Ramos (cell line): Measurements from ENCODE around the gene HDAC11.

Experiments used
- in situ Hi-C: fragments of 300-500 bp; cut with MboI; formaldehyde crosslinking; loops from one replicate; pipeline ENCODE4 v1.14.3; 2022; ENCODE audit warnings: low sequenced_read_pairs; ENCODE audit not compliant: unreplicated experiment

HDAC11 gene

DNA sequence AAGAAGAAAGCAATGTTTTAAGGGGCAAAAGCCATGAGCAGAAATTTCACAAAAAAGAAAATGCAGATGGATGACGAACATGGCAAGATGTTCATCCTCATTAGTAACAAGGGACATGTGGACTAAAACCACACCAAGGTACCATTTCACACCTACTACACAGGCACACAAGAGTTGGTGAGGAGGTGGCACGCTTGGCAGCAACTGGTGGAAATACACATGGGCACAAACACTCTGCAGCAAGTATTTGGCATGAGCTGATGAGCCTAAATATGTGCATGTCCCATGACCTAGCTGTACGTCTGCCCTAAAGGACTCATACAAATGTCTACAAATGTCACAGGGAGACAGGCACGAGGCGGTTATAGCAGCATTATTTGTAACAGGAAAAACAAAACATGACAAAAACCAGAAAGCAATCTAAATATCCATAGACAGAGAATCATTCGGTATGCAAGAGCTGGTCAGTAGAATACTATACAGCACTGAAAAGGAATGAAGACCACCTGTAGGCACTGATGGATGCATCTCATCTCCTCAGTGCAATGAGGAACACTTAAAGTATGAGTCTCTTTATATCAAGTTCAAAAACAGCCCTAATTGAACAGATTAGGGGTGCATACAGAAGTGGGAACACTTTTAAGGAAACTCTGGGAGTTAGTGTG, 57.3 kb downstream of the HDAC11 start:
- in situ Hi-C loops: no loop called here

DNA sequence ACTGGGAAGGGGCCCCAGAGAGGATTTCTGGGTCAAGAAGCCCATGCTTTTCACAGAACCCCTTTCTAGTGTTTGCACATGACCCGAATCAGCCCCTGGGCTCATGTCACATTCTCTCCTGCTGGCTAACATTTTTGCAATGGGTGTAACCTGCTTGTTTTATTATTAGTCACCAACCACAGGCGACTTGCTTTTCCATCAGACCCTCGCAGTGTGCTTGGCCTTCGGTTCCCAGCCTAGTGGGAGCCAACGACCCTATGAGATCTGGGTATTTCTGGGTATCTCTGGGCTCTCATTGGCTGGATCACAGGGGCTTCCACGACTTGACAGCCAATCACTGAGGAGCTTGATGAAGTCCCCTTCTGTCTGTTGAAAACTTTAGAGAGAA, 57.8 kb downstream of the HDAC11 start:
- in situ Hi-C loops: no loop called here

DNA sequence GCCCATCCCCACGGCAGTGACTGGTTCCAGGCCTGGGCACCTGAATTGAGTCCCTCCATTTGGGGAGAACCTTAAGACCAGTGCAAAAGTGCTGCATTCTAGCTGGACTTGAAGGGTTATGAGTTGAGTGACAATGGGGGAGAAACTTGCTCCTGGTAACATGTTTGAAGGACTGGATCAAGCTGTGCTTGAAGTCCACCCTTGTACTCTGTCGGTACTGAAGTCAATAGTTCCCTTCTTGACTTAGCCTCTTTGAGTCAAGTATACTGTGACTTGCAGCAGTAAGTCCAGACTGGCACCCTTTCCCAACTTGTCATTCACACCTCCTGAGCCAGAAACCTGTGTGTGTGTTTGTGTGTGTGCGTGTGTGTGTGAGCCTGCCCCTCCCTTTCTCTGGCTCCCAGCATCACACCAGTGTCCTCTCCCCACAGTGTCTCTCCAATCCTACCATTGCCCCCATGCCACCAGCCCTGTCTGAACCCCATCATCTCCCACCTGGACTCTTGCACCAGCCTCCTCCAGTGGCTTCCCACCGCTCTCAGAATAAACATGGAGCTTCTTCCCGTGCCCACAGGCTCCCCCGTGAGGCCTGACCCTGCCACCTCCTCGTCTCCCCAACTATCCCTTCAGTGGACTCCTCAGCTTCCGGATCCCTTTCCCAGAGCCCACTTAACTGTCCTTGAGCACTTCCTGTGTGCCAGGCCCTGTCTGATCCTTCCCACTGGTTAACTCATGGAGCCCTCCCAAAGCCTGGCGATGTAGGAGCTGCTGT, 58.6 kb downstream of the HDAC11 start:
- in situ Hi-C loops: no loop called here

DNA sequence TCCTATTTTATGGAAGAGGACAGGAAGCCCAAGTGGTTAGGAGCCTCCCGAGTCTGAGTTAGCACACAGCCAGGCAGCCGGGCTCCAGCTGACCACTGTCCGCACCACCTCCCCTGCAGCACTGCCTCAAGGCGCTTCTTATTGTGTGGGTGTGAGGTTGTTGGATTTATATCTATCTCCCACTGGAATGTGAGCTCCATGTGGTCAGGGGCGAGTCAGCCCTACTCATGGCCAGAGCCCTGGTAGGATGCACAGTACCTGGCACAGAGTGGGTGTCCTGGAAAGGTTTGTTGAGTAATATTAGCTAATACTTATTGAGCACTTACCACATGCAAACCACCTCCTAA, 59.2 kb downstream of the HDAC11 start:
- in situ Hi-C loops: no loop called here

DNA sequence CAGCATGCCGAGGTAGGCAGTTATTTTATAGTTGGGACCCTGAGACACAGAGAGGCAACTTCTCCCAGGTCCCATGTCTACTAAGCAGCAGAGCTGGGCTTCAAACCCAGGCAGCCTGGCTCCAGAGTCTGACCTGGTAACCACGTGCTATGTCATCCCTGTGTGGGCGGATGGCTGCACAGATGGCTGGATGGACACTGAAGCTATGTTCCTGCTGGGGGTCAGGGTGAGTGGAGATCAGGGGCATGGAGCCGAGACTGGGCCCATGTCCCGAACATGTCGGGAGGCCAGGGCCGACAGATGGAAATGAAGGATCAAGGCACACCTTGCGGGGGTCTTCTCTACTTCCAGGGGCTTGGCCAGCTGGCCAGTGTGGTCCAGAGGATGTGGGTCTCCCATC, 59.6 kb downstream of the HDAC11 start:
- in situ Hi-C loops: no loop called here

DNA sequence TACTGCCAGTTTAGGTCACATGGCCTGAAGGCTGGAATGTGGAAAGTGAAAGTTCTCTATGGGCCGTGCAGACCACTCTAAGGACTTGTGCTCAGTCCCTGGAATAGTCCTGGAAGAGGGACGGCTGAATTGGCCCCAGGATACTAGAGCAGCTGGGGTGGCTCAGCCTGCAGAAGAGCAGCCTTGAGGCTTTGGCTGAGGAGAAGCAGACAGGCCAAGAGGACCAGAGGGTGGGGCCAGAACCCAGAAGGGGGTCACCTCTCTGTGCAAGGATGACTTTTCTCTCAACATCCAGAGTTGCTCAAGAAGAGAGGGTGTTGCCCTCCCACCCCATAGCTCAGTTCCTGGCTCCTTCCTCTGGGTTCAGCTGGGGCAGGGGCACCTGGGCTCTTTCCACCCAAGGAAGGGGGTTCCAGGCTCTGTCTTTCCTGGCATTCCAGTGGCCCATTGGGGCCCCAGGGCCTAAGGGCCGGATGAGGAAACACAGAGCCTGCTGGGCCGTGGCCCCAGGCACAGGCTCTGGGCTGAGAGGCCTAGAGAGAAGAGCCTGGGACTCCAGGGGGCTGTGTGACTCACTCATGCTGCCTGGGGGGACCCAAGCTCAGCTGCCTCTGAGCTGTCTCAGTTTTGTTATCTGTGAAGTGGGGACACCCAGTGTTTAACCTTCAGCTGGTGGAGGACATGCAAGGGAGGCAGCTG, 60.3 kb downstream of the HDAC11 start:
- in situ Hi-C loops: no loop called here

DNA sequence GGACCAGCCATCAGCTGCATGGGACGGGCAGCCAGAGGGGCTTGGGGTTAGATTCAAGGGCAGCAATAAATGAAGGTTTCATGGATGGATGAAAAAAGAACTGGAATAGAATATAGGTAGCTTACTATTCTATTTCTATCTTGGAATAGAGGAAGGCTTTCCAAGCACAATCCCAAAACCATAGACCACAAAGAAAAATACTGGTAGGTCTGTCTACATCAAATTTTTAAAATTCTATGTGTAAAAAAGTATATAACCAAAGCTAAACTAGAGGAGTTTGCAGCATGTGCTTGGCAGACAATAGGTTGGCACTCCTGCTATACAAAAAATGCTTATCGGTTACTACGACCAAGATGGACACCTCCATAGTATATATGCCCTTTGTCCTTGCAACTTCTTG, 61.6 kb downstream of the HDAC11 start:
- in situ Hi-C loops: no loop called here

DNA sequence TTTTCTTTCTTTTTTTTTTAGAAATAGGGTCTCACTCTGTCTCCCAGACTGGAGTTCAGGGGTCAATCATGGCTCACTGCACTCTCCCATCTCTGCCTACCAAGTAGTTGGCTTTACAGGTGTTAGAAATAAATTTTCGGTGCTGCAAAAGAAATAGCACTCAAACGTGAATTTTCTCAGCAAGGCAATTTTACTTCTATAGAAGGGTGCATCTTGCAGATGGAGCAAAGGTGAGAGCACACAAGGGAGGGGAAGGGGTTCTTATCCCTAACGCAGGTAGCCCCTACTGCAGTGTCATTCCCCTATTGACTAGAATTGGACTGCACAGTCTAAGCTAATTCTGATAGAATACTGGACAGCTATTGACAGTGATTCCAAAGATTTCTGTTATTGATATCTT, 62.0 kb downstream of the HDAC11 start:
- in situ Hi-C loops: no loop called here

DNA sequence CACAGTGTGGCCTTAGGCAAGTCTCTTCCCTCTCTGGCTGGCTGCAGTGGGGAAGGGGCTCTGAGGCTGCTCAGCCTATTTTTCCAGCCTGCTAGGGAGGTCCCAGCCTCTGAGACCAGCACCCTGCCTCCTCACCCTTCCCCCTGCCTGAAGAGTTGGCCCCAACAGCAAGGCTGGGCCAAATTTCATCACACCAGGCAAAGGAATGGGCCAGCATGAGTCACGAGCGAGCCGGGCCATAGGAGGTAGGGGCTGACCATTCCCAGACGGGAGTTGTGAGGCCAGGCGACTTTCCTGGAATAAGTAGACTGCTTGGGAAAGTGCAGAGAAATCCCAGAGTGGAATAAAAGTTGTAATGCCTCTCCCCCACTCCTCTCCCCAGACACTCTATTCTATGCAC, 63.1 kb downstream of the HDAC11 start:
- in situ Hi-C loops: no loop called here

DNA sequence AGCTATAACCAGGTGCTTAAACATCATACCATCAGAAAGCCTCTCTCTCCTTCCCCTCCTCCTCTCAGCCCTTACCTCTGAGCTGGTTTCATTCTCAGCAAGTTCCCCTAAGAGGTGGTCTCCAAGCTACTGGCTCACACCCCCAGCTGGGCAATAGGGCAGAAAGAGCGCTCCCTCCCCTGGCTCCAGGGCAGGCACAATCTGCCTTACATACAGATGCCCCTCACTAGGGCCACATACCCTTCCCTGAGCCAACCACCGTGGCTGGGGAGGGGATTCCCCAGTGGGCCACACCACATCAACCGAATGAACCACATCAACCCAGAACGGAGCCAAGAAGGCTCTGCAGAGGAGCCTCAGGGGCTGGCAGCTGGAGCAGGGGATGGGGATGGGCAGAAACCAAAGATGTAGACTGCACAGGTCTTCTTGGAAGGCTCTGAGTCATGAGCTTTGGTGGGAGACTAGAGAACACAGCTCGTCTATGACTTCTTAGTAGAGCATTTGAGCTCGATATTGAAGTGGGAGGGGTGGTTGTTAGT, 64.3 kb downstream of the HDAC11 start:
- in situ Hi-C loops: no loop called here

DNA sequence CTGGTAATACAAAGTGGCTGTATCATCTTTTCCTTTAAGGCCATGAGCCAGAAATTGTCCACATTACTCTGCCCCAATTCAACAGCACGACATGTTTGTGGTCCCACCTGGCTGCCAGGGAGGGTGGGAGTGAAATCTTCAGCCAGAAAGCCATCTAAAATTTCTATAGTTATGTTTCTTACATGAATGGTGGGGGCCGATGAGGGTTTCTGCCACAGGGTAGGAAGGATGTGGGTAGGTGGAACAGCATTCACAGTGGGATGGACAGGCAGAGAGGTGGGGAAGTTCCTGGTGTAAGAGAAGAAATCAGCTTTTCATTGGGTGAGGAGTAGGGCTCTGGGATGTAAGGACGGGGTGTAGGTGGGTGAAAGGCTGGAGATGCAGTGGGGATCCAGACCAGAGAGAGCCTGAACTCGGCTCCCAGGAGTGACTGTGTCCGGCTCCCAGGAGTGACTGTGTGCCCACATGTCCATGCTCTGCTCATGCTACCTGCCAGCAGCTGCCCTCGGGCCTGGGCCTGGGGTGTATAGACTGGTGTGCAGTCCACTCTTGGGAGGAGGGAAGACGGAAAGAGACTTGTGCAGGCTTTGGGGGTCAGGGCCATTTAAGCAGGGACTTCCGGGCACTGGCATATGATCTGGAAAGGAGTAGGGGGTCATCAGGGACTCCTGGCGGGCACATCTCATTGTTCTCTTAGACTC, 65.0 kb downstream of the HDAC11 start:
- in situ Hi-C loops: no loop called here

DNA sequence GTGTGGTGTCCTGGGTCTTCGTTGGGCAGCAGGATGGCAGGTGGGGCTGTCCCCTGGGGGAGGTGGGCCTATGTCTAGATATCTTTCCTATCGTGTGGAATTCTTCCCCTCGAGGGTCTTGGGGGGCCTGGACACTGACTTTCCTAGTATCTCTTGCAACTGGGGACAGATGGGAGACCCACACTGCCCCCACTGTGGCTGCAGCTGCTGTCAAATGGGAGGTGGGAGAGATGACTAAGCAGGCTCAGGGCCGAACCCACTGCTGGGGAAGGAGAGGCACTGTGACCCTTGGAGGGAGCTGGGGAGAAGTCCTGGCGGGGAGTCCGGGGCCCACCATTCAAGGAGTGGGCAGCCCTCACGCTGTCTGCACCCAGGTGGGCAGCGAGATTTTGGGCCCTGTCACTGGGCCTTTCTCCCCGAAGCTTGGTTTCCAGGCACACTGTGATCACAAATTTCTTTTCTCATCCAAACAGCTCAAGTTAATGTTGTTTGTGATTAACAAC, 65.9 kb downstream of the HDAC11 start:
- in situ Hi-C loops: no loop called here

DNA sequence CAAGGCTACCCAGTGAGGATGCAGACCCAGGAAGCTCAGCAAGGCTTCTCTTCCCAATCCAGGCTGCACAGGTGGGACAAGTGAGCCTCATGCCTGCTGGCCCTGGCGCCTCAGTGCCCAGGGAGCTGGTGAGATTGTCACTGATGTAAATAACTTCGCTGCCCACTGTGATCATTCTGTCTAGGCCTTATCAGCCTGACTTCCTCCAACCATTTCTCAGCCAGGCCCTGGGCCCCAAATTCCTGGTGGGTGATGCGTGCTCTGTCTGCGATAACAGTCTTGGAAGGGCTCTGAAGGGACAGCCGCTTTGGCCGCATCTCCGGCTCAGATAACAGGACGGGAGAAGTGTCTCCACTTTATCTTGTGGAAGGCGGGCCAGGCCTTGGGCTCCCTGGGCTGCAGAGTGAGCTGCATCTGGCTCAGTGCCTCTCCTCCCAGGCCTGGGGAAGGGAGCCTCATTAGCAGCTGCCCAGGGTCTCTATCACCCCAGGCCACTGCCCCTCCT, 66.6 kb downstream of the HDAC11 start:
- in situ Hi-C loops: no loop called here

DNA sequence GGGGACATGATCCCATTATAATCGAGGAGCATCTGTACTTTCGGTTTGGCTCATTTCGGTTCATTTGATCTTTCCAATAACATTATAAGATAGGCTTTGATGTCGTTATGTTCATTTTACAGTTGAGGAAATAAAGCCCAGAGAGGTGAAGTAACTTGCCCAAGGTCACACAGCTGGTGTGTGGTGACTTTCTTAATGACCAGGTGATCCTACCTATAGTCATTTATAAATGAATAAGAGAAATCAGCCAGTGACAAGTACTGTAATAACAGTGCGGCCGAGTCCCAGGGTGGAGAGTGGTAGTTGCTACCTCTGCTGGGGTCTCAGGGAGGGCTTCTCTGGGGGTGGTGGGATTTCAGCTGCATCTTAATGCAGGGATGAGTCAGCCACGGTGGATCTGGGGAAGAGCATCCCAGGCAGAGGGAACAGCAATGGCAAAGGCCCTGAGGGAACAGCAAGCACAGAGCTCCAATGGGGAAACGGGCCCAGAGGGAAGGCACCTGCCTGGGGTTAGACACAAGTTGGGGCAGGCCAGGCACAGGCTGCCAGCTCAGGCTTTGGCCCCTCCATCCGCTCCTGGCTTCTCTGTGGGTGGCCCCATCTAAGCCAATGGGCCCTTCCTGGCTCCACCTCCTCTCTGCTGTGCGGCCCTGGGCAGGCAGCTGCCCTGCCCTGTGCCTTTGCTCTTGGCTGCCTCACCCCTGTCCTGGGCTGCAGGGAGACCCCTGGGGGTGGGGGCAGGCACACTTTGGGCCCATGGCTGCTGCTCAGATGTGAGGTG, 67.7 kb downstream of the HDAC11 start:
- in situ Hi-C loops: no loop called here

DNA sequence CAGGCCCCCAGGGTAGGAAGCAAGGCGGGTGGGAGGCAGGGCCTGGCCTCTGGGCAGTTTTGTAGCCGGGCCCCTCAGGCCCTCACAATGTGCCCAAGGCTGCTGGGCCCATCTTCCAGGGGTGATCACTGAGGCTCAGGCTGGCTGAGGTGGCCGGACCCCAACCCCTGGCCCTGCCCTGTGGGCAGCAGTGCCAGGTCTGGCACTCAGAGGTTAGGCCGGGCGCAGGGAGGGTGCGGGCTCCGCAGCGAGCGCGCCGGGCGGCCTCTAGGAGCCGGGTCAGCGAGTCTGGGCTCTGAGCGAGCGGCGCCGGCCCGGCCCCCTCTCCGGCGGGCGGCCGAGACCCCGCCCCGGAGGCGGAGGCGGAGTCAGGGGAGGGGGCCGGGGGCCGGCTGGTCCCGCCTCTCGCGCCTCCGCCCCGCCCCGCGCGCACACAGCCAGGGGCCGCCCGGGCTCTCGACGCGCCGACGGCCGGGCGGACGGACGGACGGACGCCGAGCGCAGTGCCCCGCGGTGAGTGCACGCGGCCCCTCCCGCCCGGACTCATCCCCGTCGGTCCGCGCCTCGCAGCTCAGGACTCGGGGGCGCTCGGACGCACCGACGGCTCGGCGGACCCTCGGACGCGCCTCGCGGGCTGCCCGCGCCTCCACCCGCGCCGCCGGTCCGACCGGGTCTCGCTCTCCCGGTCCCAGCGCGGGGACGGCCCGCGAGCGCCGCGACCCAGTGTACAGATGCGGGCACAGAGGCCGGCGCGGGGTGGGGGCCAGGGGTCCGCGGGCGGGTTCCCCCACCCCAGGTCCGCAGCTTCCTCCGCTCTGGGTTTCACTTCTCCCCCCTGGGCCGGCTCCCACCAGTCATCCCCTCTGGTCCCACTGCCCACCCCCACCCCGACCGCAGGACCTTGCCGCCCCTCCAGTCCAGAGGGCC, 68.9 kb downstream of the HDAC11 start, which contains the start of gene FBLN2:
Gene FBLN2 (plus strand): TSS at position 430 of the 927 bp plus-strand sequence. CDS start 21,231 bp downstream, outside the sequence.
- in situ Hi-C loops: no loop called here

DNA sequence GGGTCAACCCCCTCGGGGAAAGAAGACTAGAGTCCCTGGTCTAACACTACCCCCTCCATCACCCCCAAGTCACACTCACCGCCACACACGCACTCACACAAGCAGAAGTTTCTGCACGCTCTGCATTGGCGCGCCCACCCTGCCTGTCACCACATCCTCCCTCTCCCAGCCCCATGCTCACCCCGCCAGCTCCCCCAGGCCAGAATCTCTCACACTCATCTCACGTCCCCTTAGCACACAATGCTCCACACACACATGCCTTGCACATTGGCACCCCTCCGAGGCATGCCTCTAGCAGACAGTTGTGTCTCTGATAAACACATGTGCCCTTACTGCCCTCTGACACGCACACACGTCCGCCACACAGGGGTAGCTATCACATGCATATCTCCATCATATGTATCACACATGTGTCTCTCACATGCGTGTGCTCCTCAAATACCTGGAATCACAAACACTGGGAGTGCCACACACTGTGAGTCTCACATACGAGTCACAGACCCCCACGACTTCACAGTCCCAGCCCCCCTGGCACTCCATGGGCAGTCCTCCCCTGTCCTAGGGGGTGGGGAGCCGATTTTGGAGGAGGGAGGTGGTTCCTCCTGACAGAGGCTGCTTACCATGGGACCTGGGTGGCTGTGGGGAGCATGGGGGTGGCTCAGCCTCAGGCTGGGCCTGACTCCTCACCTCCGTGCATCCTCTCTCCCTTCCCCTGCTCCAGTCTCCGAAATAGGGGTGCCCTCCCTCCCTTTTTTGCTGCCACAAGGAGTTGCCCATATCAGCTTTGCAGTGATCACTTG, 69.7 kb downstream of the HDAC11 start:
- in situ Hi-C loops: no loop called here

DNA sequence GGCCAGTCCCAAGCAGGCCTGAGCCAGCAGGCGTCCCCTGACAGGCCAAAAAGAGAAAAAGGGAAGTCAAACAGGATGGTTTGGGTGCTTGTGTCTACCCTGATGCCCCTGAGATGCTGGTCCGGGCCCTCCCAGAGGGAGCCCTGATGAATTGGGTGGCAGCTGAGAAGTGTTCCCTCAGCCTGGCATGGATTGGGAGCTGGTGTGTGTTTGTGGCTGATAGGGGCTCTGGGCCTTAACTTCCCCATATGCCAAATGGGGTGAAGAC, 70.3 kb downstream of the HDAC11 start:
- in situ Hi-C loops: no loop called here
